Cardiac fibroblast (primary cell): ENCODE data around the gene GPC3.

Experiments
- DNase-seq, 2 donors: peaks; one replicate each; pipeline versions ENCODE4 v3.0.0 to v3.0.0-alpha.2; 2010; ENCODE audit warnings: low read depth in 2 of 2
- H3K4me3 ChIP-seq, 2 donors: replicated peaks in 1 of 2; 1 replicate in 1 of 2; 2 replicates in 1 of 2; pipeline ENCODE4 v1.5.1; 2011; ENCODE audit warnings: low read depth in 2 of 2, low read length in 2 of 2, mild to moderate bottlenecking in 2 of 2, moderate library complexity in 1 of 2
- TF ChIP-seq, protein P1 (sequence below): IDR thresholded peaks from one replicate; pipeline ENCODE4 v1.5.1; 2011; ENCODE audit warnings: low read depth, mild to moderate bottlenecking, low read length, inconsistent platforms

Gene GPC3

DNA sequence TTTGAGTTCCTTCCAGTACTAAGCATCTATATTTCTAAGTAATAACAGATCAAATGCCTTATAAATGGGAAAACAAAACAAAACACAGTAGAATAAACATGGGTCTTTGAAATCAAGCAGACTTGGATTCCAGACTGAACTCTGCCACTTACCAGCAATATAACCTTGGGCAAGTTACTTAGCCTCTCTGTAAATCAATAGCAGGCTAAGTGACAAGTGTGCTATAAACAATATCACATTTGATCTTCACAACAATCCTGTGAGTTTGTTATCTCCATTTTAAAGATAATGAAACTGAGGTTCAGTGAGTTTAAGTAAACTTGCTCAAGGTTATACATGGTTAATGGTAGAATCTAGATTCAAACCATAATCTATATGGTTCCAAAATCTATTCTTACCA, 165.8 kb downstream of the GPC3 start:
- H3K4me3 ChIP-seq, result no peak overlapping the region
- no peak for DNase-seq
- TF ChIP-seq, protein P1, sequence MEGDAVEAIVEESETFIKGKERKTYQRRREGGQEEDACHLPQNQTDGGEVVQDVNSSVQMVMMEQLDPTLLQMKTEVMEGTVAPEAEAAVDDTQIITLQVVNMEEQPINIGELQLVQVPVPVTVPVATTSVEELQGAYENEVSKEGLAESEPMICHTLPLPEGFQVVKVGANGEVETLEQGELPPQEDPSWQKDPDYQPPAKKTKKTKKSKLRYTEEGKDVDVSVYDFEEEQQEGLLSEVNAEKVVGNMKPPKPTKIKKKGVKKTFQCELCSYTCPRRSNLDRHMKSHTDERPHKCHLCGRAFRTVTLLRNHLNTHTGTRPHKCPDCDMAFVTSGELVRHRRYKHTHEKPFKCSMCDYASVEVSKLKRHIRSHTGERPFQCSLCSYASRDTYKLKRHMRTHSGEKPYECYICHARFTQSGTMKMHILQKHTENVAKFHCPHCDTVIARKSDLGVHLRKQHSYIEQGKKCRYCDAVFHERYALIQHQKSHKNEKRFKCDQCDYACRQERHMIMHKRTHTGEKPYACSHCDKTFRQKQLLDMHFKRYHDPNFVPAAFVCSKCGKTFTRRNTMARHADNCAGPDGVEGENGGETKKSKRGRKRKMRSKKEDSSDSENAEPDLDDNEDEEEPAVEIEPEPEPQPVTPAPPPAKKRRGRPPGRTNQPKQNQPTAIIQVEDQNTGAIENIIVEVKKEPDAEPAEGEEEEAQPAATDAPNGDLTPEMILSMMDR, result no peak

DNA sequence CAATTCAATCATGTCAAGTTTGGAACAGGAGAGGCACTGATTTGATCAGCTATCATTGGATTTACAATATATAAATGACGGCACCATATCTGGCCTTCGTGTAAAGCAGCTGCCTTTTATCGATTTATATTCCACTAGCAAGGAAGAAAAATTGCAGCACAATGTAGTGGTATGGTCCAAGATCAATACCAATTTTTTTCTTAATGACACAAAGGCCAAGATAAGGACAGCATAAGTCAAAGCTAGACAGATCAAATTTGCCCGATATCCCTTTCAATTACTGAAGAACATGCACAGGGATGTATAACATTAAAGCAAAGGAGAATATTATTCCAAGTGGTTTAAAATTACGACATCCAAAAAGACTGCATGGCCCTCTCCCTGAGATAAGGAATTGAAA, 167.4 kb downstream of the GPC3 start:
- H3K4me3 ChIP-seq, result no peak overlapping the region
- no peak for DNase-seq
- TF ChIP-seq, protein P1, result no peak

DNA sequence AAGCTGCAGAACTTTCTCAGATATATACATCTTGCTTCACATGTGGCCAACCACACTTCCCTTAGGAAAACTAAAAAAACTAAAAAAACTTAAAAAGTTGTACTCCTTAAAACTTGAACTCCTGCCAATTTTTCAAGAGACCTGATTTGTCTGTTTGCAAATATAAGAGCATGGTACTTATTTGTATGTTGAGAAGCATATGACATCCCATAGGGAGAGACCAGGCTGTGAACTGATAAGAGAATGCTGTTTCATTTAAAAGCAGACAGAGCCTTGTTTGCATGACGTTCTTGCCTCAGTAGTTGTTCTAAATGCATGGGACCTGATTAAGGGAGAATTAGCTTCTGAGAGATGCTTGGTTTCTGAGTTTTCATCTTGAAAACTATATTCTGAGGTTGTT, 169.9 kb downstream of the GPC3 start:
- H3K4me3 ChIP-seq, result no peak overlapping the region
- TF ChIP-seq, protein P1, result no peak
- no peak for DNase-seq

DNA sequence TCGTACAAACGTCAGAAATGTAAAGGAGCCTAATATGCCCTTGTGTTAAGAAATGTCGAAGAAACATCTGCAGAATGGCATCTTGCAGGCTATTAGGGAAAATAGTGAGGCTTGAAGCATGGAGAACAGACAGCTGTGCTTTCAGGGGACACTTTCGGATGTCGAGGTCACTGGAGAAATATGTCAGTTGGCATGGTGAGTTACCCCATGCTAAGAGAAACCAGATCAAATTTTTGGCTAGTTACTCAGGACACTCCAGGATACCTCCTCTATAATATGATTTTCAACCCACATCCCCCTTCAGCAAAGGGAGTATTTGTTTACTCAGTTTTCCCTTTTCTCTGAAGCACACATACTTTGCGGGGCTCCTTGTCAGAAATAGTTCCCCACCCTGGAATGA, 171.4 kb downstream of the GPC3 start:
- TF ChIP-seq, protein P1, result no peak
- H3K4me3 ChIP-seq, result no peak overlapping the region
- DNase-seq, result peak in 1 of 2 donors; percentile 1

DNA sequence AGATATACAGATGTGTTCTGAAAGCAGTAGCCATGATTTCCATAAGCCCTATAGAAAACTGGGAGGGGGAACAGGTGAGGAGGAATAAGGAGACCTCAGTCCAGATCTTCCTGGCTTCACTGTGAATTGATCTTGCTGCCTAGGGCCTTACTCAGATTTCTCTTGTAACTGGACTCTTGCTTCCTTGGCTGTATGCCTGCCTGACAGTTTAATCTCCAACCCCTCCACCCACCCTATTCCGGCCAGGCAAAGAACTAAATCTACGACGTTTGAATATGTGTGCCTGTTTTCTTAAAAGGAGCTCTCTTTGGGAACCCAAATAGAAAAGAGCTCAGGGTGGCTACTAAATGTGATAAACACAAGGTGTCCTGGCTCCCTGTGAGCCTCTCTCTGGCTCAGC, 173.0 kb downstream of the GPC3 start:
- no peak for DNase-seq
- H3K4me3 ChIP-seq, result no peak overlapping the region
- TF ChIP-seq, protein P1, result no peak

DNA sequence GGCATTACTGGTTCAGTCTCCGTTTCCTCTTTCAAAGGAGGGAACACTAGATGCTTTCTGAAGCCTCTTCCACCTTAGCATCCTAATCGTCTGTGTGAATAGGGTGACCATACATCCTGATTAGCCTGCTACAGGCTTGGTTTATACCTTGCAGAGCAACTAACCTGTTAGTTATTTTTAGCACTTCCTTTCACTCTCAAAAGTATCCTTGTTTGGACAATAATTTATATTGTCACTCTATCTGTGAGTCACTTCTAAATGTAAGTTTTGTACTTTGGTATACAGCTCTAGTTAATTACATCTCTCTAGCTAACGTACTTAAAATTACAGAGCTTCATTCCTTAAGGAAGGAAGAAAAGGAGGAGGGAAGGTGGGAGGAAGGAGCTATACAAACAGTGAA, 174.5 kb downstream of the GPC3 start:
- DNase-seq, result no peak
- TF ChIP-seq, protein P1, result no peak
- H3K4me3 ChIP-seq, result no peak overlapping the region

DNA sequence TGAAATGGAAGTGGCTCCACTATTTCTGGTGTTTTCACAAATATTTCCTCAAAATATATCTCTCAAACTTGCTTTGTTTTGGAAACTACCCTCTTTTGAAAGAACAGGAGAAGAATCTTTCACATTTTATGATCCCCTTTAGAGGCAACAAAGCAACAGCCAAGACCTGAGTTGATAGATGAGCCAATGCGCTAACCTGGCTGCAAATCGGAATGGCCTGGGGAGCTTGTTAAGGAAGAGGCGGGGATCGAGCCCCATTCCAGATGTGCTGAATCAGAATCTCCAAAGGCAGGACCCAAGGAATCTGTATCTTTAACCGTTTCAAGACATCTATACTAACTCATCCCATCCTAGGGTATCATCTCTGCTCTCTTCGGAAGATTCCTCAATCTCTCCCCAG, 181.3 kb downstream of the GPC3 start:
- no peak for DNase-seq
- TF ChIP-seq, protein P1, result no peak
- no peak overlapping the region for H3K4me3 ChIP-seq
